ENCODE results near the gene ZMYND11.

DNA sequence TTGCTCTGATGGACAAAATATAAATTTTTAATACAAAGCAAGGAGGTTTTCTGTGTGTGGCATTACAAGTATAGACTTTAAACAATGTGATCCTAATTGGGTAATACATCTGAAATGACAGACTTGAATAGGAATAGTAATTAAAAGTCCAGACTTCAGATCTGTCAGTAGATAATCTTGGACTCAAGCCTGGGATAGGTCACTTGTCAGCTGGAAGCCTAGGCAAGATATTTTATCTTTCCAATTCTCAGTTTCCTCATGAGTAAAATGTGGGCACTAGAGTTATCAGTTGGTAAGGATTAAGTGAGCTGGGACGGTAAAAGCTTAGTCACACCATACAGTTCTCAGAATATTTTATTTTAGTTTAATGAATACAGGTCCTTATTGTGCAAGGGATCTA lies 10.4 kb upstream of the ZMYND11 start:
- TF ChIP-seq, protein P1, sequence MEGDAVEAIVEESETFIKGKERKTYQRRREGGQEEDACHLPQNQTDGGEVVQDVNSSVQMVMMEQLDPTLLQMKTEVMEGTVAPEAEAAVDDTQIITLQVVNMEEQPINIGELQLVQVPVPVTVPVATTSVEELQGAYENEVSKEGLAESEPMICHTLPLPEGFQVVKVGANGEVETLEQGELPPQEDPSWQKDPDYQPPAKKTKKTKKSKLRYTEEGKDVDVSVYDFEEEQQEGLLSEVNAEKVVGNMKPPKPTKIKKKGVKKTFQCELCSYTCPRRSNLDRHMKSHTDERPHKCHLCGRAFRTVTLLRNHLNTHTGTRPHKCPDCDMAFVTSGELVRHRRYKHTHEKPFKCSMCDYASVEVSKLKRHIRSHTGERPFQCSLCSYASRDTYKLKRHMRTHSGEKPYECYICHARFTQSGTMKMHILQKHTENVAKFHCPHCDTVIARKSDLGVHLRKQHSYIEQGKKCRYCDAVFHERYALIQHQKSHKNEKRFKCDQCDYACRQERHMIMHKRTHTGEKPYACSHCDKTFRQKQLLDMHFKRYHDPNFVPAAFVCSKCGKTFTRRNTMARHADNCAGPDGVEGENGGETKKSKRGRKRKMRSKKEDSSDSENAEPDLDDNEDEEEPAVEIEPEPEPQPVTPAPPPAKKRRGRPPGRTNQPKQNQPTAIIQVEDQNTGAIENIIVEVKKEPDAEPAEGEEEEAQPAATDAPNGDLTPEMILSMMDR (IDR thresholded peaks at IDR 0.05; ENCODE audit: low read depth, low read length, poor library complexity, severe bottlenecking), result no peak
- no peak for TF ChIP-seq EZH2phosphoT487 (IDR thresholded peaks at IDR 0.05; ENCODE audit: borderline replicate concordance, low read length)
